Body of pancreas (tissue), 4 donors: Measurements from ENCODE around the gene UBQLN1. TPM values are rescaled to one million over a fixed set of nuclear protein-coding genes. Genes with fewer than 3 reads are reported as not detected.

ENCODE experiments used
- ATAC-seq: fragments of 150-250 bp; one replicate; pipeline ENCODE4 v1.9.1; 2016
- DNase-seq, 4 donors: peaks; one replicate each; pipeline ENCODE4 v3.0.0-alpha.2; 2019
- H3K27ac ChIP-seq, 4 donors: fragments of 200-600 bp; sonication (generic); 1 replicate in 3 of 4; 2 replicates in 1 of 4; pipeline versions ENCODE4 v1.5.1 to v1.6.1; 2016 to 2019; ENCODE audit warnings: mild to moderate bottlenecking in 1 of 4, mixed read lengths in 1 of 4, moderate library complexity in 1 of 4
- H3K27me3 ChIP-seq, 2 donors: fragments of 200-600 bp; sonication (generic); one replicate each; pipeline ENCODE4 v1.6.0; 2016; ENCODE audit warnings: mild to moderate bottlenecking in 1 of 2
- H3K36me3 ChIP-seq, 2 donors: fragments of 200-600 bp; sonication (generic); replicated peaks in 1 of 2; 2 replicates each; pipeline ENCODE4 v1.5.1; 2016; ENCODE audit warnings: low read depth in 2 of 2; ENCODE audit not compliant: insufficient read depth in 1 of 2
- H3K4me1 ChIP-seq: fragments of 200-600 bp; sonication (generic); one replicate; pipeline ENCODE4 v1.6.0; 2016
- H3K4me3 ChIP-seq, 2 donors: fragments of 200-600 bp; sonication (generic); 1 replicate in 1 of 2; 2 replicates in 1 of 2; pipeline ENCODE4 v1.5.1; 2016 to 2019
- H3K9me3 ChIP-seq, 3 donors: fragments of 200-600 bp; sonication (generic); 1 replicate in 2 of 3; 2 replicates in 1 of 3; pipeline ENCODE4 v1.5.1; 2016
- CTCF ChIP-seq, 7 experiments: fragments of 450-650 bp in 4 of 7; fragments of 200-600 bp in 3 of 7; sonication (generic) in 3 of 7; IDR thresholded peaks; one replicate each; pipeline ENCODE4 v1.5.1; 2016 to 2019; ENCODE audit warnings: antibody characterized with exemption in 7 of 7
- POLR2A ChIP-seq, 3 donors: fragments of 450-650 bp; IDR thresholded peaks; one replicate each; pipeline ENCODE4 v1.6.1; 2016; ENCODE audit warnings: antibody characterized with exemption in 3 of 3, mild to moderate bottlenecking in 2 of 3
- WGBS, 2 donors: methylation state at CpG; one replicate each; pipeline ENCODE4 v1.1.5; 2017; 5-methylcytosine and 5-hydroxymethylcytosine counted together
- intact Hi-C: fragments of 100-400 bp; cut with DNase I; formaldehyde crosslinking; loops from one replicate; pipeline ENCODE4 v1.15.1; 2023
- total RNA-seq, 2 donors: library from RNA; depleted of rRNA; stranded (reverse); fragments of >200 nt; gene quantifications; one replicate each; pipeline ENCODE4 v1.1.0, GENCODE V29; 2016

Gene UBQLN1
- total RNA-seq, 2 donors from 2014 or later, result 45.8 to 49.5 TPM

- Histone ChIP-seq H3K36me3 (no peaks in the 10 kb centered on the region), H3K27me3 (no peaks in the 10 kb centered on the region), H3K9me3 (no peaks in the 10 kb centered on the region), H3K4me3 (no peak overlapping the region), H3K4me1 (peaks cover 20% of the 10 kb centered on the region), H3K27ac (no peak overlapping the region)
- intact Hi-C loops, result no loop called here
- 86 to 87% methylated on average over 3 of the region's 3 CpGs for WGBS, 2 donors
- no peak for DNase-seq
- ATAC-seq, result no peak
- no peak for TF ChIP-seq POLR2A (IDR thresholded peaks at IDR 0.05)
- no peak for TF ChIP-seq CTCF (IDR thresholded peaks at IDR 0.05)
These were observed 82.6 kb downstream of the UBQLN1 start for GRCh38 chr9:83625178-83625577.

- WGBS, 2 donors, result 3 to 4% methylated on average over 4 to 5 of the region's 5 CpGs
- Histone ChIP-seq H3K36me3 (no peaks in the 10 kb centered on the region), H3K4me1 (peaks cover 20% of the 10 kb centered on the region), H3K4me3 (peak overlapping the region in 1 of 2 donors; percentile 68), H3K27me3 (no peaks in the 10 kb centered on the region), H3K27ac (peak overlapping the region; percentile 81 to 89 (median 84)), H3K9me3 (no peaks in the 10 kb centered on the region)
- DNase-seq, result no peak
- intact Hi-C loops, result no loop called here
- peak; percentile 12 for ATAC-seq
- TF ChIP-seq CTCF (IDR thresholded peaks at IDR 0.05) (no peak), POLR2A (IDR thresholded peaks at IDR 0.05) (no peak)
These were observed 84.1 kb downstream of the UBQLN1 start for GRCh38 chr9:83623679-83624076.

- Histone ChIP-seq H3K27me3 (no peaks in the 10 kb centered on the region), H3K9me3 (no peaks in the 10 kb centered on the region), H3K36me3 (no peaks in the 10 kb centered on the region), H3K4me3 (peak within 1 kb of the TSS; percentile 39 to 68), H3K27ac (peak within 1 kb of the TSS; percentile 81 to 89 (median 84)), H3K4me1 (peaks cover 20% of the 10 kb centered on the region)
- TF ChIP-seq CTCF (IDR thresholded peaks at IDR 0.05) (no peak), POLR2A (IDR thresholded peaks at IDR 0.05) (peak; percentile 44 to 74 (median 72))
- peak; percentile 46 to 64 (median 62) for DNase-seq
- 0 to 2% methylated on average over 20 to 72 of the region's 79 CpGs for WGBS, 2 donors
- intact Hi-C loops, result no loop called here
- ATAC-seq, result peak; percentile 83
These were observed 84.6 kb downstream of the UBQLN1 start, which contains the start of gene IDNK for GRCh38 chr9:83622939-83623678. Gene IDNK, plus strand, starts transcription at chr9:83623143. Its CDS starts 29 bp downstream, at chr9:83623172.

GRCh38 chr9:83622433-83622938 is 85.3 kb downstream of the UBQLN1 start:
- peak overlapping the region; percentile 39 to 68 for H3K4me3 ChIP-seq
- intact Hi-C loops, result no loop called here
- ATAC-seq, result no peak
- peak overlapping the region; percentile 81 to 89 (median 84) for H3K27ac ChIP-seq
- no peaks in the 10 kb centered on the region for H3K9me3 ChIP-seq
- WGBS, 2 donors, result 11 to 12% methylated on average over 21 of the region's 21 CpGs
- no peaks in the 10 kb centered on the region for H3K27me3 ChIP-seq
- TF ChIP-seq POLR2A (IDR thresholded peaks at IDR 0.05) (no peak), CTCF (IDR thresholded peaks at IDR 0.05) (no peak)
- H3K4me1 ChIP-seq, result peaks cover 20% of the 10 kb centered on the region
- peak in 2 of 4 donors; percentile 68 to 71 for DNase-seq
- no peaks in the 10 kb centered on the region for H3K36me3 ChIP-seq
